ENCODE results near the gene TSTD1. TPM values are rescaled to one million over a fixed set of nuclear protein-coding genes. Genes with fewer than 3 reads are reported as not detected.

TSTD1 gene
- total RNA-seq, 1 experiment from 2014 or later, result 74.5 TPM

DNA sequence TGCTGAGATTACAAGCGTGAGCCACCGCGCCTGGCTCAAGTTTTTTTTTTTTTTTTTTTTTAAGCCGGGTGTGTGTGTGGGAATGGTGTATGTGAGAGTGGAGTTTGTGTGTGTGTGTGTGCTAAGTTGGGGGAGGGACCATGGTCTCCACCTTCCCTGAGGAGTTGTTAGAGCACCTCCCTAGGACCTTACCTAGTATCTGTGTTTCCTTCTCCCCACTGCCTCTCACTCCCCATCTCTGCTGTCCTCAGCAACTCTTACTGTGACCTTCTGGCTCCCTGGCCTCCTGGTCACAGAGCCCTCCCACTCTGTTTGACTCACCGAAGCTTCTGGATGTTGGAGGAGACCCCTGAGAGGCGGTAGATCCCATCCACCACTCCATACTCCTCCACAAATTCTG, 20.5 kb upstream of the TSTD1 start (continued):
- TF ChIP-seq E2F1 (CRISPR knock-in tag; IDR thresholded peaks at IDR 0.05) (no peak), ETV6 (CRISPR knock-in tag; IDR thresholded peaks at IDR 0.05) (no peak), E2F4 (CRISPR knock-in tag; IDR thresholded peaks at IDR 0.05; ENCODE audit: borderline replicate concordance, low read depth) (no peak), RELA (CRISPR knock-in tag; IDR thresholded peaks at IDR 0.05; ENCODE audit: borderline replicate concordance) (no peak), ZNF232 (CRISPR knock-in tag; IDR thresholded peaks at IDR 0.05) (no peak), EMX1 (CRISPR knock-in tag; IDR thresholded peaks at IDR 0.05) (no peak), NFYB (CRISPR knock-in tag; conservative IDR thresholded peaks at IDR 0.05; ENCODE audit: low read depth) (no peak), GRHL2 (CRISPR knock-in tag; IDR thresholded peaks at IDR 0.05; ENCODE audit: insufficient replicate concordance, severe bottlenecking) (no peak), SOX15 (CRISPR knock-in tag; IDR thresholded peaks at IDR 0.05) (no peak)
- TF ChIP-seq, protein P1, sequence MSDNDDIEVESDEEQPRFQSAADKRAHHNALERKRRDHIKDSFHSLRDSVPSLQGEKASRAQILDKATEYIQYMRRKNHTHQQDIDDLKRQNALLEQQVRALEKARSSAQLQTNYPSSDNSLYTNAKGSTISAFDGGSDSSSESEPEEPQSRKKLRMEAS (CRISPR knock-in tag; IDR thresholded peaks at IDR 0.05), result no peak

DNA sequence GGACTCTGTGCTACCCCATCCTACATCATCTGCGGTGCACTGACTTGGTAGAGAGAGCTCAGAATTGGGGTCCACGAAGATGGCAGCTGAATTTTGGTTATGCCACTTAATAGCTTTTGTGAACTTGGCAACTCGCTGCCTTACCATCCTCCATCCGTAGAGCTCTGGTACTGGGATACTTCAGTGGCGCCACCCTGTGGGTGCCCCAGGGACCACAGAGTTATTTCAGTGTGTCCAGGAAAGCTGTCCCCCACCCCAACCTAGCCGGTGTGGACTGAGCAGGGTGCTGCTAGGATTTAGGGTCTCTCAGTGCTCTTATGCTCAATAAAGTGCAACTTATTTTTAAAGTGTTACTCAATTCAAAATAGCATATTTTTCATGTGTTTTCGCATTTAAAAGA, 16.0 kb upstream of the TSTD1 start:
- POLR2A ChIA-PET, result no interaction called here
- CTCF ChIA-PET, result interaction anchor here (0.6 to 1.7 kb wide), 10 partner anchors 10 to 111 kb away, joined by 3 to 15 read pairs (median 4); partner anchors contain the start of genes PPOX, TSTD1 and USF1
- peaks cover 10% of the 10 kb centered on the region for H3K27me3 Mint-ChIP-seq (ENCODE audit: low read depth)

DNA sequence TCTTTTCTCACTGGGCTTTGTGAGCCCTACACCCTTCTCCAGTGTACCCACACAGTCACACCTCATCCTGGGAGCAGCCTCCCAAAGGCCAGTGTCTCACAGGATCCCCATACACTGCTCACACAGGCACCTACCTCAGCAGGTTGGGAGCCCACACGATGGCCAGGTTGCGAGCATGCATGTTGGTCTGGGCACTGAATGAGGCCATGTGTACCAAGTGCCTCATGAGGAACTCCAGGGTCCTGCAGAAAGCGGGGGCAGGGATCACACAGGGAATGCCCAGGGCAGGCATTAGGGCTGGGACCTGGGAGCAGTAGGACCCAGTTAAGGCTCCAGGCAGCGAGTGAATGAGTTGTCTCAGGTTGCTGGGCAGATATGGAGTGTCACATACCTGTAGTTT, 15.5 kb upstream of the TSTD1 start:
- no peak overlapping the region for H3K4me3 Mint-ChIP-seq
- TF ChIP-seq NFE2L1 (CRISPR knock-in tag; IDR thresholded peaks at IDR 0.05), result no peak
- peaks cover 16% of the 10 kb centered on the region for H3K27me3 Mint-ChIP-seq (ENCODE audit: low read depth)
- H3K4me1 Mint-ChIP-seq, result no peaks in the 10 kb centered on the region
- H3K9me3 Mint-ChIP-seq, result no peaks in the 10 kb centered on the region
- no peaks in the 10 kb centered on the region for H3K36me3 Mint-ChIP-seq
- ChIA-PET POLR2A (no interaction called here), CTCF (interaction anchor here (1.0 to 1.7 kb wide), 9 partner anchors 9 to 111 kb away, joined by 3 to 15 read pairs (median 4); partner anchors contain the start of genes PPOX, TSTD1 and USF1)
- DNase-seq (ENCODE audit: low spot score) (no peak), ATAC-seq (peak; percentile 37; the same call in 1 of the 2 replicates)
- no peak overlapping the region for H3K27ac Mint-ChIP-seq

More for the DNA sequence above, 16.0 kb upstream of the TSTD1 start:
- DNase-seq (ENCODE audit: low spot score) (no peak), ATAC-seq (no peak)
- H3K27ac Mint-ChIP-seq, result no peak overlapping the region
- no peaks in the 10 kb centered on the region for H3K4me1 Mint-ChIP-seq
- H3K4me3 Mint-ChIP-seq, result no peak overlapping the region
- no peaks in the 10 kb centered on the region for H3K36me3 Mint-ChIP-seq
- H3K9me3 Mint-ChIP-seq, result no peaks in the 10 kb centered on the region
- TF ChIP-seq, protein P2, sequence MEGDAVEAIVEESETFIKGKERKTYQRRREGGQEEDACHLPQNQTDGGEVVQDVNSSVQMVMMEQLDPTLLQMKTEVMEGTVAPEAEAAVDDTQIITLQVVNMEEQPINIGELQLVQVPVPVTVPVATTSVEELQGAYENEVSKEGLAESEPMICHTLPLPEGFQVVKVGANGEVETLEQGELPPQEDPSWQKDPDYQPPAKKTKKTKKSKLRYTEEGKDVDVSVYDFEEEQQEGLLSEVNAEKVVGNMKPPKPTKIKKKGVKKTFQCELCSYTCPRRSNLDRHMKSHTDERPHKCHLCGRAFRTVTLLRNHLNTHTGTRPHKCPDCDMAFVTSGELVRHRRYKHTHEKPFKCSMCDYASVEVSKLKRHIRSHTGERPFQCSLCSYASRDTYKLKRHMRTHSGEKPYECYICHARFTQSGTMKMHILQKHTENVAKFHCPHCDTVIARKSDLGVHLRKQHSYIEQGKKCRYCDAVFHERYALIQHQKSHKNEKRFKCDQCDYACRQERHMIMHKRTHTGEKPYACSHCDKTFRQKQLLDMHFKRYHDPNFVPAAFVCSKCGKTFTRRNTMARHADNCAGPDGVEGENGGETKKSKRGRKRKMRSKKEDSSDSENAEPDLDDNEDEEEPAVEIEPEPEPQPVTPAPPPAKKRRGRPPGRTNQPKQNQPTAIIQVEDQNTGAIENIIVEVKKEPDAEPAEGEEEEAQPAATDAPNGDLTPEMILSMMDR (IDR thresholded peaks at IDR 0.05), result 0 out of 2 replicates have a peak, but pooled peaks have one; percentile 17
- TF ChIP-seq ZNF423 (CRISPR knock-in tag; IDR thresholded peaks at IDR 0.05), result no peak

- Mint-ChIP-seq H3K4me3 (no peak overlapping the region), H3K27me3 (ENCODE audit: low read depth) (peaks cover 29% of the 10 kb centered on the region), H3K36me3 (peaks cover 6% of the 10 kb centered on the region), H3K27ac (no peak overlapping the region), H3K4me1 (no peaks in the 10 kb centered on the region), H3K9me3 (peaks cover 10% of the 10 kb centered on the region)
- DNase-seq (ENCODE audit: low spot score) (no peak), ATAC-seq (no peak)
- POLR2A ChIA-PET, result no interaction called here
- CTCF ChIA-PET, result interaction anchor here (0.7 to 0.9 kb wide), 2 partner anchors 19 to 99 kb away, joined by 3 read pairs; partner anchors contain the start of gene ITLN2
- TF ChIP-seq GABPB1 (CRISPR knock-in tag; IDR thresholded peaks at IDR 0.05), result no peak
- TF ChIP-seq, protein P3, sequence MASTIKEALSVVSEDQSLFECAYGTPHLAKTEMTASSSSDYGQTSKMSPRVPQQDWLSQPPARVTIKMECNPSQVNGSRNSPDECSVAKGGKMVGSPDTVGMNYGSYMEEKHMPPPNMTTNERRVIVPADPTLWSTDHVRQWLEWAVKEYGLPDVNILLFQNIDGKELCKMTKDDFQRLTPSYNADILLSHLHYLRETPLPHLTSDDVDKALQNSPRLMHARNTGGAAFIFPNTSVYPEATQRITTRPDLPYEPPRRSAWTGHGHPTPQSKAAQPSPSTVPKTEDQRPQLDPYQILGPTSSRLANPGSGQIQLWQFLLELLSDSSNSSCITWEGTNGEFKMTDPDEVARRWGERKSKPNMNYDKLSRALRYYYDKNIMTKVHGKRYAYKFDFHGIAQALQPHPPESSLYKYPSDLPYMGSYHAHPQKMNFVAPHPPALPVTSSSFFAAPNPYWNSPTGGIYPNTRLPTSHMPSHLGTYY (CRISPR knock-in tag; IDR thresholded peaks at IDR 0.05), result no peak
Measured at GRCh38 chr1:161052899-161053298, 14.1 kb upstream of the TSTD1 start.

All from WTC11 (cell line).